B cell (primary cell): Measurements from ENCODE around the gene RBPJL. TPM values are rescaled to one million over a fixed set of nuclear protein-coding genes. Genes with fewer than 3 reads are reported as not detected.

Experiments
- ATAC-seq: fragments of 200-7000 bp; cut with Tn5 transposase; one replicate; pipeline ENCODE4 v1.10.0; 2021; ENCODE audit warnings: low read depth, mild to moderate bottlenecking, moderate number of reproducible peaks, moderate library complexity
- CTCF ChIA-PET: fragments of 350-600 bp; sonication (Branson Sonifier 250); formaldehyde crosslinking; loops from one replicate; lab custom pipeline; 2021; ENCODE audit warnings: antibody characterized with exemption, inconsistent platforms; lab: Charles Lee
- POLR2A ChIA-PET: fragments of 350-600 bp; sonication (Branson Sonifier 250); formaldehyde crosslinking; loops from one replicate; lab custom pipeline; 2021; ENCODE audit warnings: antibody characterized with exemption; lab: Charles Lee
- DNase-seq: peaks from one replicate; pipeline ENCODE4 v3.0.0; 2013
- H2AFZ ChIP-seq: 2 replicates; pipeline ENCODE4 v1.6.1; 2012; ENCODE audit warnings: mild to moderate bottlenecking, low read depth, low read length; ENCODE audit not compliant: insufficient read depth, poor library complexity, severe bottlenecking
- H3K27ac ChIP-seq, 2 donors: 1 replicate in 1 of 2; 2 replicates in 1 of 2; pipeline ENCODE4 v1.5.1; 2012 to 2013; ENCODE audit warnings: low read length in 2 of 2, mild to moderate bottlenecking in 2 of 2, moderate library complexity in 1 of 2
- H3K27me3 ChIP-seq, 4 experiments: fragments of 200-600 bp in 1 of 4; sonication (generic) in 1 of 4; replicated peaks in 1 of 4; 1 replicate in 2 of 4; 2 replicates in 2 of 4; pipeline versions ENCODE4 v1.6.1 to v1.7.0; 2013 to 2016; ENCODE audit warnings: low read length in 3 of 4, mild to moderate bottlenecking in 2 of 4, mixed read lengths in 1 of 4, moderate library complexity in 1 of 4; ENCODE audit not compliant: insufficient read depth in 4 of 4, control insufficient read depth in 3 of 4; ENCODE audit errors: control extremely low read depth in 1 of 4
- H3K36me3 ChIP-seq, 2 experiments: replicated peaks in 1 of 2; 1 replicate in 1 of 2; 2 replicates in 1 of 2; pipeline versions ENCODE4 v1.6.1 to v1.7.1; 2013; ENCODE audit warnings: low read length in 1 of 2; ENCODE audit not compliant: insufficient read depth in 2 of 2, control insufficient read depth in 1 of 2; ENCODE audit errors: control extremely low read depth in 1 of 2, extremely low read depth in 1 of 2
- H3K4me1 ChIP-seq, 2 donors: fragments of 200-600 bp in 1 of 2; sonication (generic) in 1 of 2; 1 replicate in 1 of 2; 2 replicates in 1 of 2; pipeline versions ENCODE4 v1.5.1 to v1.6.1; 2013 to 2017; ENCODE audit warnings: low read length in 2 of 2; ENCODE audit not compliant: control insufficient read depth in 2 of 2, insufficient read depth in 2 of 2
- H3K4me2 ChIP-seq: replicated peaks from 2 replicates; pipeline ENCODE3; 2012; ENCODE audit warnings: mild to moderate bottlenecking, low read depth, low read length; ENCODE audit not compliant: poor library complexity, severe bottlenecking
- H3K4me3 ChIP-seq, 5 experiments: fragments of 200-600 bp in 1 of 5; sonication (generic) in 1 of 5; 1 replicate in 3 of 5; 2 replicates in 2 of 5; pipeline versions ENCODE4 v1.5.1 to v1.7.0; 2011 to 2016; ENCODE audit warnings: low read length in 4 of 5, mild to moderate bottlenecking in 4 of 5, low read depth in 2 of 5, control low read depth in 1 of 5, moderate library complexity in 1 of 5; ENCODE audit not compliant: insufficient read depth in 1 of 5; ENCODE audit errors: control extremely low read depth in 1 of 5, extremely low read depth in 1 of 5
- H3K79me2 ChIP-seq: fragments of 200-600 bp; sonication (generic); one replicate; pipeline ENCODE4 v1.6.0; 2016; ENCODE audit warnings: low read length; ENCODE audit not compliant: control insufficient read depth, insufficient read depth
- H3K9ac ChIP-seq: fragments of 200-600 bp; sonication (generic); 2 replicates; pipeline ENCODE4 v1.6.1; 2017; ENCODE audit warnings: mild to moderate bottlenecking, low read length, moderate library complexity
- H3K9me3 ChIP-seq, 3 donors: one replicate each; pipeline versions ENCODE4 v1.6.1 to v1.7.1; 2013; ENCODE audit warnings: low read length in 2 of 3; ENCODE audit not compliant: control insufficient read depth in 2 of 3, insufficient read depth in 1 of 3; ENCODE audit errors: control extremely low read depth in 1 of 3
- H4K20me1 ChIP-seq: 2 replicates; pipeline ENCODE4 v1.6.0; 2012; ENCODE audit warnings: mild to moderate bottlenecking, low read length; ENCODE audit not compliant: insufficient read depth, control insufficient read depth, poor library complexity, severe bottlenecking
- H3K27ac Mint-ChIP-seq: one replicate; pipeline ENCODE4 v1.8.0; 2021; ENCODE audit warnings: mixed read lengths
- H3K27me3 Mint-ChIP-seq: one replicate; pipeline ENCODE4 v1.8.0; 2021; ENCODE audit warnings: mixed read lengths
- H3K4me1 Mint-ChIP-seq: one replicate; pipeline ENCODE4 v1.8.0; 2021; ENCODE audit warnings: mixed read lengths
- H3K4me3 Mint-ChIP-seq: one replicate; pipeline ENCODE4 v1.8.0; 2021; ENCODE audit warnings: mixed read lengths
- H3K9me3 Mint-ChIP-seq: one replicate; pipeline ENCODE4 v1.8.0; 2022; ENCODE audit warnings: mixed read lengths; ENCODE audit not compliant: insufficient read depth
- CTCF ChIP-seq: fragments of 200-600 bp; IDR thresholded peaks from one replicate; pipeline ENCODE4 v1.8.0; 2022; ENCODE audit warnings: antibody characterized with exemption, mild to moderate bottlenecking
- EZH2 ChIP-seq: IDR thresholded peaks from 2 replicates; pipeline ENCODE4 v1.6.1; 2012; ENCODE audit warnings: borderline replicate concordance, low read depth, mild to moderate bottlenecking, moderate library complexity, low read length; ENCODE audit not compliant: insufficient read depth, poor library complexity, severe bottlenecking
- WGBS: methylation state at CpG from one replicate; pipeline ENCODE4 v1.1.5; 2013; ENCODE audit warnings: missing lambda C conversion rate; ENCODE audit not compliant: insufficient coverage; 5-methylcytosine and 5-hydroxymethylcytosine counted together
- intact Hi-C: fragments of 100-400 bp; cut with micrococcal nuclease; formaldehyde crosslinking; loops from one replicate; pipeline ENCODE4 v1.10.0; 2022
- polyA plus RNA-seq: library from polyadenylated mRNA; depleted of rRNA; stranded (reverse); fragments of >200 nt; gene quantifications from 2 replicates; pipeline ENCODE4 v1.2.3, GENCODE V29; 2012
- total RNA-seq, 2 donors: library from RNA; stranded (reverse); fragments of 120-200 nt in 1 of 2; gene quantifications; 1 replicate in 1 of 2; 2 replicates in 1 of 2; pipeline versions ENCODE4 v1.2.3 to v1.2.4, GENCODE V29; 2013 to 2022

The RBPJL gene
- total and polyA plus RNA-seq, 2 donors (not counting 1 experiment from before 2014, with no cell fraction given) = not detected

GRCh38 chr20:45297786-45298497 lies 8.7 kb upstream of the RBPJL start:
- no peak overlapping the region for H2AFZ ChIP-seq
- CTCF ChIA-PET = interaction anchor here (0.9 to 1.6 kb wide), 5 partner anchors 8 to 254 kb away, joined by 3 to 4 read pairs (median 3); partner anchors contain the start of gene SYS1
- H3K9me3 ChIP-seq = peaks cover 0 to 3% (median 2%) of the 10 kb centered on the region in 3 donors
- DNase-seq (no peak), ATAC-seq (no peak)
- peaks cover 0 to 44% (median 19%) of the 10 kb centered on the region in 4 experiments for H3K27me3 ChIP-seq
- POLR2A ChIA-PET = no interaction called here
- no peak overlapping the region for H3K4me3 ChIP-seq
- Mint-ChIP-seq H3K4me3 (no peak overlapping the region), H3K27ac (no peak overlapping the region), H3K9me3 (no peaks in the 10 kb centered on the region), H3K27me3 (peaks cover 49% of the 10 kb centered on the region), H3K4me1 (peaks cover 7% of the 10 kb centered on the region)
- no peak overlapping the region for H3K9ac ChIP-seq
- H3K4me1 ChIP-seq = peaks cover 13 to 14% of the 10 kb centered on the region in 2 donors
- no peak overlapping the region for H3K4me2 ChIP-seq
- TF ChIP-seq EZH2 (no peak), CTCF (no peak)
- no peaks in the 10 kb centered on the region for H3K79me2 ChIP-seq
- no peaks in the 10 kb centered on the region for H3K36me3 ChIP-seq
- intact Hi-C loops = loop anchor here (10.0 kb wide), 1 partner anchor 613 kb away; no protein-coding TSS in a partner anchor
- no peak overlapping the region for H3K27ac ChIP-seq
- whole genome bisulfite sequencing = 93% methylated on average over 52 of the region's 52 CpGs
- H4K20me1 ChIP-seq = no peaks in the 10 kb centered on the region

- Histone ChIP-seq H3K27me3 (peaks cover 0 to 35% (median 8%) of the 10 kb centered on the region in 4 experiments), H3K9ac (no peak overlapping the region), H3K4me1 (no peaks in the 10 kb centered on the region), H3K4me2 (no peak overlapping the region), H4K20me1 (no peaks in the 10 kb centered on the region), H3K9me3 (peaks cover 0 to 1% (median 0%) of the 10 kb centered on the region in 3 donors), H3K79me2 (no peaks in the 10 kb centered on the region), H3K27ac (no peak overlapping the region), H3K36me3 (no peaks in the 10 kb centered on the region), H3K4me3 (no peak overlapping the region), H2AFZ (no peak overlapping the region)
- Mint-ChIP-seq H3K9me3 (no peaks in the 10 kb centered on the region), H3K4me1 (no peaks in the 10 kb centered on the region), H3K27ac (no peak overlapping the region), H3K27me3 (peaks cover 57% of the 10 kb centered on the region), H3K4me3 (no peak overlapping the region)
- no peak for TF ChIP-seq EZH2
- no peak for TF ChIP-seq CTCF
- ChIA-PET CTCF (interaction anchor here (1.3 kb wide), 1 partner anchor 471 kb away, joined by 4 read pairs; no protein-coding TSS in a partner anchor), POLR2A (no interaction called here)
- DNase-seq = no peak
- WGBS = 100% methylated on average over 4 of the region's 6 CpGs
- intact Hi-C loops = loop anchor here (10.0 kb wide), 1 partner anchor 615 kb away; no protein-coding TSS in a partner anchor
- no peak for ATAC-seq
Observed at GRCh38 chr20:45299786-45300185, 6.9 kb upstream of the RBPJL start.
